Effector memory CD4-positive, alpha-beta T cell (primary cell): ENCODE results near the gene KIF26B.

ENCODE experiments used
- DNase-seq, 3 donors: peaks; one replicate each; pipeline ENCODE4 v3.0.0-alpha.2; 2020
- H3K27ac ChIP-seq: 2 replicates; pipeline ENCODE4 v1.7.0; 2013; ENCODE audit warnings: mild to moderate bottlenecking, low read length, moderate library complexity; ENCODE audit not compliant: insufficient read depth, poor library complexity, severe bottlenecking
- H3K27me3 ChIP-seq: replicated peaks from 2 replicates; pipeline ENCODE4 v1.7.0; 2013; ENCODE audit warnings: mild to moderate bottlenecking, low read length; ENCODE audit not compliant: insufficient read depth, control insufficient read depth, poor library complexity, severe bottlenecking
- H3K36me3 ChIP-seq: 2 replicates; pipeline ENCODE4 v1.7.0; 2013; ENCODE audit warnings: mild to moderate bottlenecking, low read length, moderate library complexity; ENCODE audit not compliant: control insufficient read depth, insufficient read depth
- H3K4me1 ChIP-seq: 2 replicates; pipeline ENCODE4 v1.7.0; 2013; ENCODE audit warnings: low read length, mild to moderate bottlenecking; ENCODE audit not compliant: control insufficient read depth, insufficient read depth, poor library complexity, severe bottlenecking
- H3K4me3 ChIP-seq: 2 replicates; pipeline ENCODE4 v1.7.0; 2013; ENCODE audit warnings: low read length, low read depth, mild to moderate bottlenecking; ENCODE audit not compliant: insufficient read depth, poor library complexity, severe bottlenecking
- H3K9me3 ChIP-seq: 2 replicates; pipeline ENCODE4 v1.7.0; 2013; ENCODE audit warnings: mild to moderate bottlenecking, low read length, moderate library complexity; ENCODE audit not compliant: control insufficient read depth

The KIF26B gene

GRCh38 chr1:245488346-245489129 lies 333.8 kb downstream of the KIF26B start:
- Histone ChIP-seq H3K4me3 (no peak overlapping the region), H3K27ac (no peak overlapping the region), H3K4me1 (no peaks in the 10 kb centered on the region), H3K36me3 (no peaks in the 10 kb centered on the region), H3K27me3 (no peaks in the 10 kb centered on the region), H3K9me3 (no peaks in the 10 kb centered on the region)
- no peak for DNase-seq

DNA sequence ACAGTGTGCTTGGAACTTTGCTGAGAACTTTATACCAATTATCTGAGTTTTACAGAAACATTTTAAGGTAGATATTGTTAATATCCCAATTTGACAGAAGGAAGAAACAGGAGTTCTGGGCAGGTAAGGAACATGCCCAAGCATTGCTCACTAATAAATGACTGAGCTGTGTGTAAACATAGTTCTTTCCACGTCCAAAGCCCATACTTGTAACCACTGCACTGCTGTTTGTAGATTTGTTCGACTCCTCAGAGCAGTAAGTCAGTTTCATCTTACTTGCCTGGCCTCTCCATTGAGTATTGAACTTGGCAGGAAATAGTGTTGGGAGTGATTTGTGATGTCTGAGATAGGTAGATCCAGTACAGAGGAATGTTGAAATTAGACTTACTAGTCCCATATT lies 335.1 kb downstream of the KIF26B start:
- H3K36me3 ChIP-seq, result no peaks in the 10 kb centered on the region
- no peak overlapping the region for H3K27ac ChIP-seq
- no peaks in the 10 kb centered on the region for H3K4me1 ChIP-seq
- no peak for DNase-seq
- H3K27me3 ChIP-seq, result no peaks in the 10 kb centered on the region
- H3K9me3 ChIP-seq, result no peaks in the 10 kb centered on the region
- no peak overlapping the region for H3K4me3 ChIP-seq

GRCh38 chr1:245493029-245493428 lies 338.2 kb downstream of the KIF26B start:
- no peaks in the 10 kb centered on the region for H3K4me1 ChIP-seq
- no peaks in the 10 kb centered on the region for H3K27me3 ChIP-seq
- H3K36me3 ChIP-seq, result no peaks in the 10 kb centered on the region
- no peak overlapping the region for H3K4me3 ChIP-seq
- no peak for DNase-seq
- no peaks in the 10 kb centered on the region for H3K9me3 ChIP-seq
- no peak overlapping the region for H3K27ac ChIP-seq

GRCh38 chr1:245495681-245496080 lies 340.9 kb downstream of the KIF26B start:
- Histone ChIP-seq H3K27ac (no peak overlapping the region), H3K4me1 (no peaks in the 10 kb centered on the region), H3K27me3 (no peaks in the 10 kb centered on the region), H3K36me3 (no peaks in the 10 kb centered on the region), H3K4me3 (no peak overlapping the region), H3K9me3 (no peaks in the 10 kb centered on the region)
- no peak for DNase-seq

GRCh38 chr1:245500546-245500945 lies 345.8 kb downstream of the KIF26B start:
- H3K9me3 ChIP-seq, result no peaks in the 10 kb centered on the region
- H3K36me3 ChIP-seq, result no peaks in the 10 kb centered on the region
- H3K4me3 ChIP-seq, result no peak overlapping the region
- no peak overlapping the region for H3K27ac ChIP-seq
- no peaks in the 10 kb centered on the region for H3K4me1 ChIP-seq
- H3K27me3 ChIP-seq, result no peaks in the 10 kb centered on the region
- no peak for DNase-seq

DNA sequence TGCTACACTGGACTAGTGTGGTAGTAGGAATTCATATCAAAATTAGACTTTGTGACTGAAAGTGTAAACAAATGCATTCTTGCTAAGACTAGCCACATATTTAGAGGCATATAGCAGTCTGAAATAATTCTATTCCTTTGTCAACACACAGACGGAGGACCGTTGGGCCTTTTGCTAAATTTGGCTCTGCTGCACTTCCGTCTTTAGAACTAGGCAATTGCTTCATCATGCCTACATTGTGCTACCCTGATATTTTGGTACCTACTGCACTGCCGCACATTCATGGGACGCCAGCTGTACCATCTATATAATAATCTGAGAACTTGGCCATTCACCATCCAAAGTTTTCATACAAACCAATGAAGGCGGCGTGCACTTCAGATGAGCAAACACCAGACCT lies 346.8 kb downstream of the KIF26B start:
- DNase-seq, result no peak
- Histone ChIP-seq H3K4me1 (no peaks in the 10 kb centered on the region), H3K4me3 (no peak overlapping the region), H3K27me3 (no peaks in the 10 kb centered on the region), H3K27ac (no peak overlapping the region), H3K9me3 (no peaks in the 10 kb centered on the region), H3K36me3 (no peaks in the 10 kb centered on the region)

GRCh38 chr1:245503548-245503947 lies 348.8 kb downstream of the KIF26B start:
- Histone ChIP-seq H3K36me3 (no peaks in the 10 kb centered on the region), H3K4me1 (no peaks in the 10 kb centered on the region)
- DNase-seq, result no peak

DNA sequence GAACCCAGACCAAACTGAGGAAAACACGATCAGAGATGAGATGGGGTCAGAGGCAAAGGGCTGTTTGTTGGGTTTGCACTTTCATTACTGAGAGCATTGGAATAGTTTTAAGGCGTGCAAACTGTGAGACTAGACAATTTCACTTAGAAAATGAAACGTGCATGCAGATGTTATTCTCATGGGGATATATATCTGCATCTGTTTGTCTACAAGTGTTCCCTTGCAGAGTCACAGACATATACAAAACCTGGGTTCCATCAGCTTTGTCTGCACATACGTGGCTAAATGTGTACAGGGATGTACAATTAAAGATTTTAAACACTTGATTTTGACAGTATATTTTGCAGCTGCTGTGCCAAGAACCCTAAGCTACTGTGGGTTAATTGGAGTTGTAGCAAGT lies 355.4 kb downstream of the KIF26B start:
- Histone ChIP-seq H3K27ac (no peak overlapping the region), H3K27me3 (no peaks in the 10 kb centered on the region), H3K4me1 (no peaks in the 10 kb centered on the region), H3K36me3 (no peaks in the 10 kb centered on the region), H3K9me3 (no peaks in the 10 kb centered on the region), H3K4me3 (no peak overlapping the region)
- DNase-seq, result no peak

More at GRCh38 chr1:245503548-245503947, 348.8 kb downstream of the KIF26B start:
- H3K27ac ChIP-seq, result no peak overlapping the region
- H3K9me3 ChIP-seq, result no peaks in the 10 kb centered on the region
- H3K4me3 ChIP-seq, result no peak overlapping the region
- no peaks in the 10 kb centered on the region for H3K27me3 ChIP-seq

GRCh38 chr1:245512181-245512888 lies 357.6 kb downstream of the KIF26B start:
- no peaks in the 10 kb centered on the region for H3K4me1 ChIP-seq
- no peak overlapping the region for H3K4me3 ChIP-seq

DNA sequence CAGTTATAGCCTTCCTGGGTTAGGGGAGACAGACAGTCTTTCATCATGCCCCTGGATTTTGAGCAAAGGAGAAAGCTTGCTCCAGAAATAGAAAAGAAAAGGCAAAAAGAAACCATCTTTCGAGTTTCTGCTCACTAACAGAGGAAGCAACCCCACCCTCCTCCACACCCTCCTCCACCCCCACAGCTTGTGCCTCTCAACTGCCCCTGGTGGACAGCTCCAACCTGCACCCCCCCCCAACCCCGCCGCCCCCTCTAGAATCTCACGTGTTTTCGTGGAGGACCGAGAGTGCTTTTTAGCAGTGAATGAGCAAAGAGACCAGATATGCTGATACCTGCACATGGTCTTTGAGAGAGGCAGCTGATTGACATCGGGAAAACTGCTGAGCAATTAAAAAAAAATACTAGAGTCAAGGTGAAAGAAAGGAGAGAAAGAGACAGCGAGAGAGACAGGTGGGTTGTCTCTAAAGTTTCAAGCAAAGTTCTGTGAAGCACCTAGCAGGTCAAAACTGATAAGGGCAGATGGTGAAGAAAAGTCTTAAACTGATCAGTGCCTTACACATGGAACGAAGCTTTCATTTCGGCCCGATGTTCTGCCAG lies 358.3 kb downstream of the KIF26B start:
- H3K27ac ChIP-seq, result no peak overlapping the region
- H3K4me1 ChIP-seq, result no peaks in the 10 kb centered on the region
- H3K9me3 ChIP-seq, result no peaks in the 10 kb centered on the region
- H3K4me3 ChIP-seq, result no peak overlapping the region
- DNase-seq, result no peak
- H3K36me3 ChIP-seq, result no peaks in the 10 kb centered on the region
- no peaks in the 10 kb centered on the region for H3K27me3 ChIP-seq

More at GRCh38 chr1:245512181-245512888, 357.6 kb downstream of the KIF26B start:
- DNase-seq, result no peak
- Histone ChIP-seq H3K27ac (no peak overlapping the region), H3K9me3 (no peaks in the 10 kb centered on the region), H3K36me3 (no peaks in the 10 kb centered on the region), H3K27me3 (no peaks in the 10 kb centered on the region)
